Measurements from ENCODE around the gene HNRNPR. TPM values are rescaled to one million over a fixed set of nuclear protein-coding genes. Genes with fewer than 3 reads are reported as not detected.

HNRNPR gene
- total and polyA plus RNA-seq, 7 experiments from 2014 or later: 97.4 to 235 (median 117) TPM

DNA sequence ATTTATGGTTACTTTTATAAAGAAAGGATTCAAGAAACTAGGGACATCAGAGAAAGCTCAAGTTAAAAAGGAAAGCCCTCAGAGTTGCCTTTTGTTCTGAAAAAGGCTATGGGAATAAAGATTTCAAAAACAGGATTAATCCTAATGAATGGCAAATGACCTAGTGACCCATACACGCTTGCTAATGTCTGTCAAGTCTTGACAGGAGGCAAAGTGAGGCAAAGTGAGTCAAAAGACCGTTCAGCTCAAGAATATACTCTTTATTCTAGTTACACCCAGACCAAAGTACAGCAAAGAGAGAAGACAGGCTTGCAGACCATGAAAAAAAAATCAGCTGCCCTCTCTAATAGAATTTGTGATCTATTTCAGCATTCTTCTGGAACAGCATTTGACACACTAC lies 22.1 kb upstream of the HNRNPR start:
- CTCF ChIA-PET: interaction anchor here (0.6 kb wide), 1 partner anchor 552 kb away, joined by 4 read pairs; no protein-coding TSS in a partner anchor
- no peak overlapping the region for H3K4me3 ChIP-seq (ENCODE audit: low read length)
- Mint-ChIP-seq H3K27me3 (no peaks in the 10 kb centered on the region), H3K4me3 (peak overlapping the region in 9 of 10 donors; percentile 8 to 99 (median 95)), H3K36me3 (peaks cover 13 to 60% (median 35%) of the 10 kb centered on the region in 5 donors), H3K4me1 (peaks cover 25 to 41% (median 35%) of the 10 kb centered on the region in 7 donors), H3K27ac (peak overlapping the region in 2 of 9 donors; percentile 8 to 51), H3K9me3 (peaks cover 0 to 31% (median 21%) of the 10 kb centered on the region in 11 donors)
- DNase-seq (no peak), ATAC-seq (no peak)
- H3K4me1 ChIP-seq (ENCODE audit: control insufficient read depth in 2 of 2, insufficient read depth in 2 of 2, low read length in 2 of 2): peaks cover 6 to 8% of the 10 kb centered on the region in 2 donors
- H3K36me3 ChIP-seq (ENCODE audit: control insufficient read depth in 2 of 3, insufficient read depth in 3 of 3, low read length in 3 of 3): peaks cover 6 to 31% (median 12%) of the 10 kb centered on the region in 3 experiments
- H3K27me3 ChIP-seq (ENCODE audit: control insufficient read depth in 2 of 2, insufficient read depth in 2 of 2, low read length in 2 of 2): no peaks in the 10 kb centered on the region
- intact Hi-C loops (cut with micrococcal nuclease): loop anchor here in 1 of 2 donors (10.0 kb wide), 1 partner anchor 259 kb away; no protein-coding TSS in a partner anchor
- H3K27ac ChIP-seq (ENCODE audit: low read depth, low read length): no peak overlapping the region
- POLR2A ChIA-PET: interaction anchor here (3.8 kb wide), 1 partner anchor 21 kb away, joined by 62 read pairs; the partner anchor contains the start of gene HNRNPR
- peaks cover 10 to 27% (median 12%) of the 10 kb centered on the region in 3 experiments for H3K9me3 ChIP-seq (ENCODE audit: control insufficient read depth in 2 of 3, low read length in 3 of 3)

DNA sequence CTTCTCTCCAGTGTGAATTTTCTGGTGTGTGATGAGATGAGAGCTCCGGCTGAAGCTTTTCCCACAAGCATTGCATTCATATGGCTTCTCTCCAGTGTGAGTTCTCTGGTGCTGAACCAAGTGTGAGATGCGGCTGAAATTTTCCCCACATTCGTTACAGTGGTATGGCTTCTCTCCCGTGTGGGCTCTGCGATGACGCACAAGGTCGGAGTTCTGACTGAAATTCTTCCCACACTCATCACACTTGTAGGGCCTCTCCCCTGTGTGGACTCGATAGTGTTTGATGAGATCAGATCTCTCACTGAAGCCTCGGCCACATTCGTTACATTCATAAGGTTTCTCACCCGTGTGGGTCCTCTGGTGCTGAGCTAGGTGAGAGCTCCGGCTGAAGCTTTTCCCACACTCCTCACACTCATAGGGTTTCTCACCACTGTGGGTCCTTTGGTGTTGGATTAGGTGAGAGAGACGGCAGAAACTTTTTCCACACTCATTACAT lies 18.2 kb upstream of the HNRNPR start:
- peaks cover 26 to 86% (median 62%) of the 10 kb centered on the region in 5 donors for H3K36me3 Mint-ChIP-seq
- no peak overlapping the region for H3K27ac Mint-ChIP-seq
- Histone ChIP-seq H3K9me3 (ENCODE audit: control insufficient read depth in 2 of 3, low read length in 3 of 3) (peaks cover 10 to 42% (median 22%) of the 10 kb centered on the region in 3 experiments), H3K27ac (ENCODE audit: low read depth, low read length) (no peak overlapping the region), H3K4me3 (ENCODE audit: low read length) (no peak overlapping the region), H3K4me1 (ENCODE audit: control insufficient read depth in 2 of 2, insufficient read depth in 2 of 2, low read length in 2 of 2) (peaks cover 2 to 3% of the 10 kb centered on the region in 2 donors), H3K36me3 (ENCODE audit: control insufficient read depth in 2 of 3, insufficient read depth in 3 of 3, low read length in 3 of 3) (peaks cover 6 to 22% (median 12%) of the 10 kb centered on the region in 3 experiments), H3K27me3 (ENCODE audit: control insufficient read depth in 2 of 2, insufficient read depth in 2 of 2, low read length in 2 of 2) (no peaks in the 10 kb centered on the region)
- POLR2A ChIA-PET: interaction anchor here (0.6 to 2.0 kb wide), 4 partner anchors 12 to 18 kb away, joined by 3 to 11 read pairs (median 4); partner anchors contain the start of gene HNRNPR
- H3K4me3 Mint-ChIP-seq: no peak overlapping the region
- DNase-seq (no peak), ATAC-seq (no peak)
- peaks cover 3 to 58% (median 35%) of the 10 kb centered on the region in 11 donors for H3K9me3 Mint-ChIP-seq
- intact Hi-C loops (cut with micrococcal nuclease): loop anchor here in 1 of 2 donors (10.0 kb wide), 1 partner anchor 263 kb away; no protein-coding TSS in a partner anchor
- H3K4me1 Mint-ChIP-seq: peaks cover 11 to 16% (median 15%) of the 10 kb centered on the region in 7 donors
- H3K27me3 Mint-ChIP-seq: no peaks in the 10 kb centered on the region
- CTCF ChIA-PET: no interaction called here

DNA sequence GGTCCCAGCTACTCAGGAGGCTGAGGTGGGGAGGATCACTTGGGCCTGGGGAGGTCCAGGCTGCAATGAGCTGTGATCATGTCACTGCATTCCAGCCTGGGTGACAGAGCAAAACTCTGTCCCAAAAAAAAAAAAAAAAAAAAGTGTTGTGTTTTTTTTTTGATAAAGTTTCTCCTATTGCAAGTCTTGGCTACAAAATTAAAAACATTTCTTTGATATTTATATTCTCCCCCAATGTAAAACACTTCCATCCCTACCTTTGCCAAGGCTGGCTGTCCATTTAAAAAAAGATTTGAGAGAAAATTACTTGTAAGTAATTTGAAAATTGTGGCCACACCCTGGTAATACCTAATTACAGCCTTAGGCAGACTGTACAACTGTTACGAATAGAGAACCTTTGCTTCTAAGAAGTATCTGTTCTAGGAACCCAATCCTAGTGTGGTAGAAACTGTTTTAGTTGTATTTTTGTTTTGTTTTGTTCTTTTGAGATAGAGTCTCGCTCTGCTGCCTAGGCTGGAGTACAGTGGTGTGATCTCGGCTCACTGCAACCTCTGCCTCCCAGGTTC lies 14.3 kb upstream of the HNRNPR start:
- no peaks in the 10 kb centered on the region for H3K27me3 Mint-ChIP-seq
- H3K4me1 ChIP-seq (ENCODE audit: control insufficient read depth in 2 of 2, insufficient read depth in 2 of 2, low read length in 2 of 2): no peaks in the 10 kb centered on the region
- peaks cover 4 to 14% (median 6%) of the 10 kb centered on the region in 7 donors for H3K4me1 Mint-ChIP-seq
- H3K4me3 Mint-ChIP-seq: no peak overlapping the region
- no peak overlapping the region for H3K27ac Mint-ChIP-seq
- H3K27me3 ChIP-seq (ENCODE audit: control insufficient read depth in 2 of 2, insufficient read depth in 2 of 2, low read length in 2 of 2): no peaks in the 10 kb centered on the region
- no peak overlapping the region for H3K27ac ChIP-seq (ENCODE audit: low read depth, low read length)
- POLR2A ChIA-PET: interaction anchor here (0.6 to 0.7 kb wide), 3 partner anchors 9 to 294 kb away, joined by 3 read pairs; no protein-coding TSS in a partner anchor
- H3K9me3 ChIP-seq (ENCODE audit: control insufficient read depth in 2 of 3, low read length in 3 of 3): peaks cover 10 to 37% (median 22%) of the 10 kb centered on the region in 3 experiments
- CTCF ChIA-PET: no interaction called here
- no peak for ATAC-seq
- intact Hi-C loops (cut with micrococcal nuclease): no loop called here
- H3K36me3 Mint-ChIP-seq: peaks cover 26 to 67% (median 54%) of the 10 kb centered on the region in 5 donors
- H3K36me3 ChIP-seq (ENCODE audit: control insufficient read depth in 2 of 3, insufficient read depth in 3 of 3, low read length in 3 of 3): peaks cover 6 to 18% (median 12%) of the 10 kb centered on the region in 3 experiments
- no peak overlapping the region for H3K4me3 ChIP-seq (ENCODE audit: low read length)
- H3K9me3 Mint-ChIP-seq: peaks cover 6 to 55% (median 34%) of the 10 kb centered on the region in 11 donors
- DNase-seq: no peak

DNA sequence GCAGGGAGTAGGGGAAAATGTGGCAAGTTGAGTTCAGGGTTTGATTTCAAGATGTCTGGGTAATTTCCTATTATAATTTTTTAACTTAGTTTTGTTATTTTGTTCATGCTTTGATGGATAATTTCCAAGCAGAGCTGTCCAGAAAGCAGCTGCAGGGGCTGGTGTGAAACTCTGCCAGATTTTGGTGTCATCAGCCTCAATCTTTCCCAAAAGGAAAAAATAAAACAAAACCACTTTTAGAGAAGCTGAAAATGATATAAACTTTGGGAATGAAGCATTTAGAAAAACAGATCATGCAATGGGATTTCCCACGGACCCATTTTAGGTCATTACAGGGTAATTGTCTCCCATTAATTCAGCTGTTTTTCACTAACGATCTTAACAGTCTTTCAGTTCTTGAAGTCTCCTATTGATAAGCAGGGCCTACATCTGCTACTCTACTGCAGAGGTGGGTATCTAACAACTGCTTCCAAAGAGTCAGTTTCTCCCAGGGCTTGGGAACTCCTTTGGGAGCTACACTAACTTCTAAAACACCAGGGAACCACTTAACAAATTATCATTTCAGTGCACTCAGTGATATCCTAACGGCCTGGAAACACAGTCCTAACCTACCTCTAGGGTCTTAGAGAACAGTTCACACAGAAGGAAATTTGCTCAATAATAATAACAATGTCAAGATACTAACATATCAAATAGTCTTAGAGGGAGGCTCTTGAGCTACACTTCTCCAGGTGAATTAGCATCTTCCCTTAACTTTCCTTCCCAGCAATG lies 13.2 kb upstream of the HNRNPR start:
- DNase-seq (no peak), ATAC-seq (no peak)
- H3K36me3 ChIP-seq (ENCODE audit: control insufficient read depth in 2 of 3, insufficient read depth in 3 of 3, low read length in 3 of 3): peaks cover 0 to 7% (median 5%) of the 10 kb centered on the region in 3 experiments
- Mint-ChIP-seq H3K36me3 (peaks cover 18 to 56% (median 43%) of the 10 kb centered on the region in 5 donors), H3K4me1 (peaks cover 4 to 14% (median 6%) of the 10 kb centered on the region in 7 donors), H3K27me3 (no peaks in the 10 kb centered on the region), H3K4me3 (no peak overlapping the region), H3K27ac (no peak overlapping the region), H3K9me3 (peaks cover 3 to 48% (median 26%) of the 10 kb centered on the region in 11 donors)
- H3K27me3 ChIP-seq (ENCODE audit: control insufficient read depth in 2 of 2, insufficient read depth in 2 of 2, low read length in 2 of 2): no peaks in the 10 kb centered on the region
- no peaks in the 10 kb centered on the region for H3K4me1 ChIP-seq (ENCODE audit: control insufficient read depth in 2 of 2, insufficient read depth in 2 of 2, low read length in 2 of 2)
- intact Hi-C loops (cut with micrococcal nuclease): no loop called here
- no peak overlapping the region for H3K27ac ChIP-seq (ENCODE audit: low read depth, low read length)
- H3K4me3 ChIP-seq (ENCODE audit: low read length): no peak overlapping the region
- peaks cover 6 to 26% (median 22%) of the 10 kb centered on the region in 3 experiments for H3K9me3 ChIP-seq (ENCODE audit: control insufficient read depth in 2 of 3, low read length in 3 of 3)
- ChIA-PET CTCF (interaction anchor here (0.8 kb wide), 1 partner anchor 29 kb away, joined by 3 read pairs; no protein-coding TSS in a partner anchor), POLR2A (interaction anchor here (0.9 kb wide), 1 partner anchor 12 kb away, joined by 3 read pairs; no protein-coding TSS in a partner anchor)

DNA sequence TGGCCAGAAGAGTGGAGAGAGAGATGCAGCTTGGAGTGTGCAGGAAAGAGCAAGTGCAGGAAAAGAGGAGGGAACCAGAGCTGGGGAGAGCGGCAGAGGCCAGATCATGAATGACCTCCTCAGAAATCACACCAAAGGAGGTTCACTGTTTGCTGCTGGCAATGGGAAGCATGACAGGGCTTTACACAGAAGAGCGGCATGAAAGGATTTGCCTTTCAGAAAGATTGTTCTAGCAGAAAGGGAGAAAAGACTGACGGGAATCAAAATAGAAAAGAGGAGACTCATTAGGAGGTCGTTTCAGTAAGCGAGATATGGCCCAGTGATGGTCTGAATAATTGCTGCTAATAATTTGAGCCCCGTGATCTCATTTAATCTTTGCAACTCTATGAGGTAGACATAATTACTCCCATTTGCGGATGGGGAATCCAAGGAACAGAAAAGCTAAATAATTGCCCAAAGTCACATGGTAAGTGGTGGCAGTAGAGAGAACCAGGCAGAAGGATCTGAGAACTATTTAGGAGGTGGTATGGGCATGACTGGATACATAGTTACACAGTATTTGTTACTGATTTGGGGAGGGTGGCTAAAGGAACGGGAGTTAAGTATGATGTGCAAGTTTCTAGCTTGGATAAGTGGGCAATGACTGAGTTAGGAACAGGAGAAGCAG lies 12.5 kb upstream of the HNRNPR start:
- peaks cover 4 to 14% (median 6%) of the 10 kb centered on the region in 7 donors for H3K4me1 Mint-ChIP-seq
- POLR2A ChIA-PET: interaction anchor here (0.9 kb wide), 1 partner anchor 12 kb away, joined by 3 read pairs; no protein-coding TSS in a partner anchor
- ATAC-seq: no peak
- no peaks in the 10 kb centered on the region for H3K27me3 Mint-ChIP-seq
- DNase-seq: no peak
- no peaks in the 10 kb centered on the region for H3K27me3 ChIP-seq (ENCODE audit: control insufficient read depth in 2 of 2, insufficient read depth in 2 of 2, low read length in 2 of 2)
- peaks cover 3 to 44% (median 20%) of the 10 kb centered on the region in 11 donors for H3K9me3 Mint-ChIP-seq
- peaks cover 14 to 49% (median 36%) of the 10 kb centered on the region in 5 donors for H3K36me3 Mint-ChIP-seq
- peak overlapping the region in 1 of 9 donors; percentile 18 for H3K27ac Mint-ChIP-seq
- no peak overlapping the region for H3K27ac ChIP-seq (ENCODE audit: low read depth, low read length)
- H3K4me1 ChIP-seq (ENCODE audit: control insufficient read depth in 2 of 2, insufficient read depth in 2 of 2, low read length in 2 of 2): no peaks in the 10 kb centered on the region
- intact Hi-C loops (cut with micrococcal nuclease): no loop called here
- no peak overlapping the region for H3K4me3 ChIP-seq (ENCODE audit: low read length)
- H3K9me3 ChIP-seq (ENCODE audit: control insufficient read depth in 2 of 3, low read length in 3 of 3): peaks cover 0 to 19% (median 15%) of the 10 kb centered on the region in 3 experiments
- no peaks in the 10 kb centered on the region for H3K36me3 ChIP-seq (ENCODE audit: control insufficient read depth in 2 of 3, insufficient read depth in 3 of 3, low read length in 3 of 3)
- no peak overlapping the region for H3K4me3 Mint-ChIP-seq
- CTCF ChIA-PET: no interaction called here

DNA sequence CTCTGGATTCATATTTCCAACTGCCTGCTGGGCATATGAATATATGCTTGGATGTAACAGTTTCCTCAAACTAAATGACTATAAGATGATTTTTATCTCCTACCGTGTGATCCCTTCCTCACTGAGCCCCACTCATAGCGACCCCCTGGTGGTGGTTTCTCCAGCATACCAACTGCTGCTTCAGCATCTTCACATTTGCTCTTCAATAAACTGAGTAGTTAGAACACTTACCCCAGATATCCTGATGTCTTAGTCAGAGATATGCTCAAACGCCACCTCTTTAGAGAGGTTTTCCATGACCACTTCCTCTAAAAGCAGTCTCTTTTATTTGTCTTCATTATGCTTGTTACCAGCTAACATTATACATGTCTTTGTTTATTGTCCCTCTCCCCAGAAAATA lies 10.2 kb upstream of the HNRNPR start:
- no peak overlapping the region for H3K27ac ChIP-seq (ENCODE audit: low read depth, low read length)
- Mint-ChIP-seq H3K4me3 (no peak overlapping the region), H3K9me3 (peaks cover 0 to 24% (median 4%) of the 10 kb centered on the region in 11 donors), H3K27ac (peak overlapping the region in 1 of 9 donors; percentile 42), H3K27me3 (no peaks in the 10 kb centered on the region), H3K36me3 (peaks cover 0 to 26% (median 13%) of the 10 kb centered on the region in 5 donors), H3K4me1 (peaks cover 4 to 14% (median 6%) of the 10 kb centered on the region in 7 donors)
- no peaks in the 10 kb centered on the region for H3K4me1 ChIP-seq (ENCODE audit: control insufficient read depth in 2 of 2, insufficient read depth in 2 of 2, low read length in 2 of 2)
- ChIA-PET POLR2A (no interaction called here), CTCF (no interaction called here)
- ATAC-seq (no peak), DNase-seq (peak in 1 of 9 donors; percentile 9)
- H3K9me3 ChIP-seq (ENCODE audit: control insufficient read depth in 2 of 3, low read length in 3 of 3): no peaks in the 10 kb centered on the region
- H3K36me3 ChIP-seq (ENCODE audit: control insufficient read depth in 2 of 3, insufficient read depth in 3 of 3, low read length in 3 of 3): no peaks in the 10 kb centered on the region
- H3K4me3 ChIP-seq (ENCODE audit: low read length): no peak overlapping the region
- no peaks in the 10 kb centered on the region for H3K27me3 ChIP-seq (ENCODE audit: control insufficient read depth in 2 of 2, insufficient read depth in 2 of 2, low read length in 2 of 2)
- intact Hi-C loops (cut with micrococcal nuclease): no loop called here
